Measurements from ENCODE around the gene CASP14. TPM values are rescaled to one million over a fixed set of nuclear protein-coding genes. Genes with fewer than 3 reads are reported as not detected.

The CASP14 gene
- total RNA-seq, 1 experiment from 2014 or later, result not detected

- TF ChIP-seq ZNF532 (CRISPR knock-in tag; IDR thresholded peaks at IDR 0.05; ENCODE audit: borderline replicate concordance), result no peak
- TF ChIP-seq JUN (CRISPR knock-in tag; IDR thresholded peaks at IDR 0.05), result no peak
- TF ChIP-seq ARID4B (CRISPR knock-in tag; IDR thresholded peaks at IDR 0.05; ENCODE audit: borderline replicate concordance), result no peak
- TF ChIP-seq E2F5 (CRISPR knock-in tag; IDR thresholded peaks at IDR 0.05), result no peak
- no peak for TF ChIP-seq NFE2L1 (CRISPR knock-in tag; IDR thresholded peaks at IDR 0.05)
- no peak for TF ChIP-seq USF1 (CRISPR knock-in tag; IDR thresholded peaks at IDR 0.05)
- TF ChIP-seq KAT7 (CRISPR knock-in tag; IDR thresholded peaks at IDR 0.05; ENCODE audit: borderline replicate concordance), result no peak
These were observed 1.4 kb downstream of the CASP14 start (continued) for GRCh38 chr19:15050639-15051038.

GRCh38 chr19:15062036-15062435, 12.8 kb downstream of the CASP14 start:
- Mint-ChIP-seq H3K9me3 (peaks cover 39% of the 10 kb centered on the region), H3K36me3 (peaks cover 4% of the 10 kb centered on the region)
- ATAC-seq, result no peak
- TF ChIP-seq NFE2L1 (CRISPR knock-in tag; IDR thresholded peaks at IDR 0.05) (no peak), E2F4 (CRISPR knock-in tag; IDR thresholded peaks at IDR 0.05; ENCODE audit: borderline replicate concordance, low read depth) (no peak), E2F5 (CRISPR knock-in tag; IDR thresholded peaks at IDR 0.05) (no peak), CREM (CRISPR knock-in tag; IDR thresholded peaks at IDR 0.05) (no peak), ZNF317 (CRISPR knock-in tag; IDR thresholded peaks at IDR 0.05; ENCODE audit: borderline replicate concordance, low read depth) (no peak), IRF1 (CRISPR knock-in tag; IDR thresholded peaks at IDR 0.05) (no peak), SP1 (CRISPR knock-in tag; conservative IDR thresholded peaks at IDR 0.05) (no peak), GABPB1 (CRISPR knock-in tag; IDR thresholded peaks at IDR 0.05) (no peak), PRDM15 (CRISPR knock-in tag; IDR thresholded peaks at IDR 0.05) (no peak), KAT7 (CRISPR knock-in tag; IDR thresholded peaks at IDR 0.05; ENCODE audit: borderline replicate concordance) (no peak), SMAD3 (CRISPR knock-in tag; IDR thresholded peaks at IDR 0.05; ENCODE audit: borderline replicate concordance) (no peak), ATF2 (CRISPR knock-in tag; IDR thresholded peaks at IDR 0.05; ENCODE audit: borderline replicate concordance, low read depth) (no peak)

More at GRCh38 chr19:15062036-15062435, 12.8 kb downstream of the CASP14 start:
- H3K4me1 Mint-ChIP-seq, result no peaks in the 10 kb centered on the region
- no peak overlapping the region for H3K27ac Mint-ChIP-seq
- no peak for DNase-seq (ENCODE audit: low spot score)
- ChIA-PET POLR2A (interaction anchor here (0.6 kb wide), 1 partner anchor 150 kb away, joined by 4 read pairs; no protein-coding TSS in a partner anchor), CTCF (no interaction called here)
- peaks cover 33% of the 10 kb centered on the region for H3K27me3 Mint-ChIP-seq (ENCODE audit: low read depth)
- H3K4me3 Mint-ChIP-seq, result no peak overlapping the region
